Endodermal cell (in vitro differentiated cells): ENCODE measurements around the gene DAND5. TPM values are rescaled to one million over a fixed set of nuclear protein-coding genes. Genes with fewer than 3 reads are reported as not detected.

Experiments used
- DNase-seq: peaks from one replicate; pipeline ENCODE4 v3.0.0-alpha.2; 2017
- H3K27ac ChIP-seq: 2 replicates; pipeline ENCODE4 v1.5.1; 2013; ENCODE audit warnings: mild to moderate bottlenecking, low read depth, low read length, moderate library complexity
- H3K27me3 ChIP-seq: 2 replicates; pipeline ENCODE4 v1.6.1; 2013; ENCODE audit warnings: mild to moderate bottlenecking, low read length, moderate library complexity; ENCODE audit not compliant: insufficient read depth, control insufficient read depth, poor library complexity, severe bottlenecking
- H3K36me3 ChIP-seq: 2 replicates; pipeline ENCODE4 v1.7.0; 2013; ENCODE audit warnings: mild to moderate bottlenecking, low read length, moderate library complexity; ENCODE audit not compliant: control insufficient read depth, insufficient read depth
- H3K4me1 ChIP-seq: one replicate; pipeline ENCODE4 v1.7.0; 2013; ENCODE audit warnings: low read length; ENCODE audit not compliant: control insufficient read depth, insufficient read depth
- H3K4me3 ChIP-seq: 2 replicates; pipeline ENCODE4 v1.5.1; 2013; ENCODE audit warnings: mild to moderate bottlenecking, low read length, moderate library complexity
- H3K9ac ChIP-seq: 2 replicates; pipeline ENCODE4 v1.6.1; 2013; ENCODE audit warnings: mild to moderate bottlenecking, low read length, moderate library complexity; ENCODE audit not compliant: poor library complexity, severe bottlenecking; ENCODE audit errors: extremely low read depth
- H3K9me3 ChIP-seq: 2 replicates; pipeline ENCODE4 v1.6.1; 2013; ENCODE audit warnings: mild to moderate bottlenecking, low read length, moderate library complexity; ENCODE audit not compliant: control insufficient read depth
- H3K27ac Mint-ChIP-seq: 2 replicates; pipeline ENCODE4 v1.8.0; 2020; ENCODE audit warnings: mixed read lengths
- H3K27me3 Mint-ChIP-seq: 2 replicates; pipeline ENCODE4 v1.8.0; 2021; ENCODE audit warnings: mild to moderate bottlenecking, mixed read lengths; ENCODE audit not compliant: insufficient read depth
- H3K36me3 Mint-ChIP-seq: 2 replicates; pipeline ENCODE4 v1.8.0; 2020; ENCODE audit warnings: low read depth, mixed read lengths
- H3K4me1 Mint-ChIP-seq: 2 replicates; pipeline ENCODE4 v1.8.0; 2020; ENCODE audit warnings: mixed read lengths
- H3K4me3 Mint-ChIP-seq: 2 replicates; pipeline ENCODE4 v1.8.0; 2020; ENCODE audit warnings: mild to moderate bottlenecking, moderate library complexity, mixed read lengths
- H3K9me3 Mint-ChIP-seq: 2 replicates; pipeline ENCODE4 v1.8.0; 2020; ENCODE audit warnings: mild to moderate bottlenecking, mixed read lengths
- WGBS, 2 experiments: methylation state at CpG; one replicate each; pipeline versions ENCODE4 v1.1.5 to v1.1.7; 2013; ENCODE audit warnings: missing lambda C conversion rate in 2 of 2, mixed read lengths in 1 of 2; ENCODE audit not compliant: insufficient coverage in 1 of 2, insufficient read length in 1 of 2; 5-methylcytosine and 5-hydroxymethylcytosine counted together
- long read RNA-seq, 4 experiments: library from polyadenylated mRNA in 2 of 4; library from RNA in 1 of 4; library from capped mRNA in 1 of 4; stranded (forward) in 3 of 4; unstranded in 1 of 4; transcript quantifications; one replicate each; pipeline ENCODE4 v2.0.0, GENCODE V29; 2020 to 2021; ENCODE audit warnings: inconsistent platforms in 1 of 4
- polyA plus RNA-seq, 2 experiments: library from polyadenylated mRNA; stranded (reverse); fragments of 50-300 nt; gene quantifications; one replicate each; pipeline ENCODE4 v1.2.3, GENCODE V29; 2013
- total RNA-seq, 2 donors: library from RNA; stranded (reverse); fragmentation: NEBNext Ultra II Directional in 1 of 2; extraction: Animal tissue kit (Norgen Biotek cat#: 25700) in 1 of 2; gene quantifications; 2 replicates in 1 of 2; 3 replicates in 1 of 2; pipeline ENCODE4 v1.2.1, GENCODE V29; 2021
- TF ChIP-seq, protein P1 (sequence below): fragments of 200-600 bp; sonication (generic); conservative IDR thresholded peaks from 2 replicates; pipeline ENCODE4 v1.5.0; 2021; ENCODE audit warnings: antibody characterized with exemption, mild to moderate bottlenecking

Gene DAND5, protein sequence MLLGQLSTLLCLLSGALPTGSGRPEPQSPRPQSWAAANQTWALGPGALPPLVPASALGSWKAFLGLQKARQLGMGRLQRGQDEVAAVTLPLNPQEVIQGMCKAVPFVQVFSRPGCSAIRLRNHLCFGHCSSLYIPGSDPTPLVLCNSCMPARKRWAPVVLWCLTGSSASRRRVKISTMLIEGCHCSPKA
- under 1 TPM; 0.13 to 0.40 TPM for total RNA-seq
- not detected for polyA plus RNA-seq (2013, experiment 1 of 2)
- not detected for polyA plus RNA-seq (2013, experiment 2 of 2)
- long read RNA-seq, experiment 1, result 0 reads
- long read RNA-seq, experiment 2, result 0 reads
- long read RNA-seq, experiment 3, result 0 reads
- long read RNA-seq, experiment 4, partial matches to known transcripts, result 0 of 1 reads
- long read RNA-seq, experiment 4, other reads (novel, unspliced or antisense), result 1 of 1 reads

GRCh38 chr19:12969292-12969988 is at the start of gene DAND5:
TSS of gene DAND5 (plus strand) at chr19:12969576. CDS start at chr19:12969661, 85 bp downstream.
- H3K4me3 ChIP-seq, result no peak within 1 kb of the TSS
- Mint-ChIP-seq H3K9me3 (no peaks in the 10 kb centered on the region), H3K4me3 (no peak within 1 kb of the TSS), H3K27ac (no peak within 1 kb of the TSS), H3K27me3 (peaks cover 6% of the 10 kb centered on the region), H3K36me3 (no peaks in the 10 kb centered on the region), H3K4me1 (peaks cover 4% of the 10 kb centered on the region)
- no peaks in the 10 kb centered on the region for H3K27me3 ChIP-seq
- no peaks in the 10 kb centered on the region for H3K9me3 ChIP-seq
- H3K27ac ChIP-seq, result no peak within 1 kb of the TSS
- TF ChIP-seq, protein P1, sequence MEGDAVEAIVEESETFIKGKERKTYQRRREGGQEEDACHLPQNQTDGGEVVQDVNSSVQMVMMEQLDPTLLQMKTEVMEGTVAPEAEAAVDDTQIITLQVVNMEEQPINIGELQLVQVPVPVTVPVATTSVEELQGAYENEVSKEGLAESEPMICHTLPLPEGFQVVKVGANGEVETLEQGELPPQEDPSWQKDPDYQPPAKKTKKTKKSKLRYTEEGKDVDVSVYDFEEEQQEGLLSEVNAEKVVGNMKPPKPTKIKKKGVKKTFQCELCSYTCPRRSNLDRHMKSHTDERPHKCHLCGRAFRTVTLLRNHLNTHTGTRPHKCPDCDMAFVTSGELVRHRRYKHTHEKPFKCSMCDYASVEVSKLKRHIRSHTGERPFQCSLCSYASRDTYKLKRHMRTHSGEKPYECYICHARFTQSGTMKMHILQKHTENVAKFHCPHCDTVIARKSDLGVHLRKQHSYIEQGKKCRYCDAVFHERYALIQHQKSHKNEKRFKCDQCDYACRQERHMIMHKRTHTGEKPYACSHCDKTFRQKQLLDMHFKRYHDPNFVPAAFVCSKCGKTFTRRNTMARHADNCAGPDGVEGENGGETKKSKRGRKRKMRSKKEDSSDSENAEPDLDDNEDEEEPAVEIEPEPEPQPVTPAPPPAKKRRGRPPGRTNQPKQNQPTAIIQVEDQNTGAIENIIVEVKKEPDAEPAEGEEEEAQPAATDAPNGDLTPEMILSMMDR, result no peak
- no peak for DNase-seq
- no peaks in the 10 kb centered on the region for H3K4me1 ChIP-seq
- H3K36me3 ChIP-seq, result no peaks in the 10 kb centered on the region
- whole genome bisulfite sequencing, 2 experiments, result 78% methylated on average over 10 to 14 of the region's 14 CpGs
- H3K9ac ChIP-seq, result no peak within 1 kb of the TSS

GRCh38 chr19:12921047-12921446 is 48.3 kb upstream of the DAND5 start:
- WGBS, 2 experiments, result 93% methylated on average over 3 of the region's 3 CpGs
- H3K9ac ChIP-seq, result no peak overlapping the region
- H3K4me1 ChIP-seq, result no peaks in the 10 kb centered on the region
- no peaks in the 10 kb centered on the region for H3K9me3 ChIP-seq
- H3K27ac ChIP-seq, result no peak overlapping the region
- no peaks in the 10 kb centered on the region for H3K4me1 Mint-ChIP-seq
- no peak overlapping the region for H3K4me3 ChIP-seq
- TF ChIP-seq, protein P1, result no peak
- no peak for DNase-seq
- peaks cover 33% of the 10 kb centered on the region for H3K36me3 ChIP-seq
- H3K27ac Mint-ChIP-seq, result no peak overlapping the region
- no peak overlapping the region for H3K4me3 Mint-ChIP-seq
- H3K27me3 ChIP-seq, result no peaks in the 10 kb centered on the region
- H3K9me3 Mint-ChIP-seq, result peaks cover 10% of the 10 kb centered on the region
- H3K36me3 Mint-ChIP-seq, result peaks cover 36% of the 10 kb centered on the region
- peaks cover 13% of the 10 kb centered on the region for H3K27me3 Mint-ChIP-seq

DNA sequence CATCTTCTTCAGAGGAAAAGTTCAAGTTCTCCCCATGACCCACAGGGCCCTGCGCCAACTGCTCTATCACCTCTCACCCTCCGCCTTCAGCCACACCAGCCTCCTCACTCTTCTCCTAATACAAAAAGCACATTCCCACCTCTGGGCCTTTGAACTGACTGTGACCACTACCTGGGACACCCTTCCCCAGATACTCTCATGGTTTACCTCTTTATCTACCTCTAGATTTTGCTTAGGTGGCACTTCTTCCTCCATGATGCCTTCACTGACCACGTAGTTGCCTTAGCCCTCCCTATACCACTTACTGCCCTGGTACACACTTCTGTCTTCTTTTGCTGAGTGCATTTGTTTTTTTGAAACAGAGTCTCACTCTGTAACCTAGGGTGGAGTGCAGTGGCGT is 46.4 kb upstream of the DAND5 start:
- no peaks in the 10 kb centered on the region for H3K9me3 ChIP-seq
- no peak overlapping the region for H3K27ac Mint-ChIP-seq
- TF ChIP-seq, protein P1, result no peak
- H3K4me3 Mint-ChIP-seq, result no peak overlapping the region
- DNase-seq, result no peak
- H3K36me3 ChIP-seq, result peaks cover 47% of the 10 kb centered on the region
- H3K36me3 Mint-ChIP-seq, result peaks cover 50% of the 10 kb centered on the region
- H3K9ac ChIP-seq, result no peak overlapping the region
- H3K4me3 ChIP-seq, result no peak overlapping the region
- H3K4me1 ChIP-seq, result no peaks in the 10 kb centered on the region
- H3K4me1 Mint-ChIP-seq, result no peaks in the 10 kb centered on the region
- no peak overlapping the region for H3K27ac ChIP-seq
- WGBS, 2 experiments, result 91 to 95% methylated on average over 3 to 4 of the region's 4 CpGs
- no peaks in the 10 kb centered on the region for H3K27me3 ChIP-seq
- H3K9me3 Mint-ChIP-seq, result peaks cover 10% of the 10 kb centered on the region
- peaks cover 11% of the 10 kb centered on the region for H3K27me3 Mint-ChIP-seq
